GM18868 (cell line): Measurements from ENCODE around the gene TRAPPC3L.

Experiments used
- ATAC-seq: cut with Tn5 transposase; IDR thresholded peaks from one replicate; pipeline ENCODE4 v1.9.1; 2021; ENCODE audit warnings: mild to moderate bottlenecking, moderate library complexity; ENCODE audit not compliant: unreplicated experiment

TRAPPC3L gene

DNA sequence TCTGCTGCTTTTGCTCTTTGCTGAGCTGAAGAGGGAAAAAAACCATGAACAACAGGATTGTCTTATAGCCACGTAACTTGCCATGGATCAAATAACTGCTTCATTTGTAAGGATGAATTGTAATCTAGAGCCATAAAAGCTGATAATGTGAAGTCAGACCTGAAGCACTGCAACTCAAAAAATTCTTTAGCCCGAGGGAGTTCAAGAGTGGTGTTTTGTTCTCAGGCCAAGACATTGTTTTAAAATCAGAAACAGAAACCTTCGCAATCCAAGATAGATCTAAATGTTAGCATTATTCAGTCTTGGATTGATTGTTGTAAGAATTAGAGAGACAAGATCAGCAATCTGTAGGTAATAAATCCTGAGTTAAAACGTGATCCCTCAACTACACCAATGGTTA, at the start of gene TRAPPC3L:
Gene TRAPPC3L (minus strand): TSS at position 34 of the 400 bp plus-strand sequence. CDS start 170 bp downstream, outside the sequence.
- no peak for ATAC-seq

DNA sequence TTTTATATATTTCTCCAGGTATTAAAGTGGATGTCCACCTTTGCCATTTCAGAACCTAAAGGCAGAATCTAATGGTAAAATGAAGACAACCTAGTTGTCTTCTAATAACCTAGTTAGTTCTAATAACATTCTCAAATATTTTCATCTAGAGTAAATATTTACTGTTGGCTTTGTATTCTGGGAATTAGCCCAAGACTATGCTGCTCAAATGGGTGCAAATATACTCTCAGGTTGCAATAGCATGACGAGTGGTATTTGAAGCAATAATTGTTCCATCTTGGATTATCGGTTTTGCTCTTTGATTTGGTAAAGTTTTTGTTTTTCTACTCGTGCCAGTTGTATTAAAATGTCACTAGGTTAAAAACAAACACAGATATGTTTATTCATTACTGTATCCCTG, 49.8 kb upstream of the TRAPPC3L start:
- ATAC-seq = no peak

DNA sequence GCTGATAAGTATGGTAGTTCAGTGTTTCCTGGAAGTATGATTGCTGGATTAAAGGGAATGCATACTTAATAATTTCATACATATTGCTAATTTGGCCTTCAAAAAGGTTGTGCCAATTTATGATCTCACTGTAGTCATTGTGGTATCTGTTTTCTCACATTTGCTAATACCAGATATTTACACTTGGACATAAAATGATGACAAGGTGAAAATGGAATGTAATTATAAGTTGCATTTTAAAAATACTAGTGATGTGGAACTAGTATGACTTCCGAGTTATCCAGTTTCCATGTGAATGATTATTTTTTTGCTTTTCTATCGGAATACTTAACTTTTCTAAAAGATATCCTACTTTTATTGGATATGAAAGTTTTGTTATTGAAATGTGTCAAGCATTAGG, 41.3 kb upstream of the TRAPPC3L start:
- no peak for ATAC-seq

DNA sequence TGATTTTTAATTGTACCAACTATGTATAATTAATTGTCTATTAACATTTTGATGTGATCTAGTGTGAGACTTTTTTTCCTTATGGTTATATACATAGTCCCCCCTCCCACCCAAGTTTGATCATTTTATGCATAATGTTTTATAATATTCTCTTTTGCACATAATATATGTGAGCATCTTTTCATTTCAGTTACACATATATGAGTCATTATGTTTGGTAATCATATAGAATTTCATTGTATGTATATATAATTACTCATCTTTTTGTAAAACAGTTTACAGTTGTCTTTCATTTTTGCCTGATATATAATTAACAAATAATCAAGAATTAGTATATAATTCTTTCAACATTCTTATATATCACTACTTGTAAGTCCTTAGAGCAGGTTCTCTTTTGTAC, 40.8 kb upstream of the TRAPPC3L start:
- ATAC-seq = no peak

DNA sequence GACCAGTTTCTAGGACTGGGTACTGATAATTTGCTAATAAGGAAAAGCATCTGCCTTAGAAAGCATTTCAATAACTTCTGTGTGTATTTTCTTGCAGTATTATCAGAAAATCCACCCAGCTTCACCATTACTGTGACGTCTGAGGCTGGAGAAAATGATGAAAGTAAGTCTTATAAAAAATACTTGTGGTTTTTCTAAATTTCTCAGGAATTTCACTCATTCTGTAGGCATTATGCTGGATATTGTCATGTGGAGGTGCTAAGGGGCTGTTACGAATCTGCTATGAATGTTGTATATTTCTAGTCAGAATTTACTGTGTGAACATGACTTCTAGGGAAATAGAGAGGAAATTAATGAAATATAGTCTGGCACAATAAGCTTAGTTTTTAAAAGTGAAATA, 34.7 kb upstream of the TRAPPC3L start:
- ATAC-seq = no peak

DNA sequence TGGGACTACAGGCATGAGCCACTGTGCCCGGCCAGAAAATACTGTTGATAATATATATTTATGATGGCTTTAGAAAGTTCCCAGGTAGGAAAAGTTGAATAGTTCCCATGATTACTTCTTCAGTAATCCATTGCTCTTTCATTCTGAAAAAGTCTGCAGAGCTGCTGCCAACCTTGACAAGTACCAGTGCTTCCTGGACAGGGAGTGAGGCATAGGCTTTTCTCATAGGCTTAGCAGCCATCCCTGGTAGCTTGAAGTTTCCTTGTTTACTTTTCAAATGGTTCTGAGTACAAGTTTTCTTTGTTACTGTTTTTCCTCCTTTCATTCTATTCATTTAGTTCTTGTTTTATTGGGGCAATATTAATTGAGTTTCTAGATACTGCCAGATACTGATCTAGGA, 33.7 kb upstream of the TRAPPC3L start:
- no peak for ATAC-seq

DNA sequence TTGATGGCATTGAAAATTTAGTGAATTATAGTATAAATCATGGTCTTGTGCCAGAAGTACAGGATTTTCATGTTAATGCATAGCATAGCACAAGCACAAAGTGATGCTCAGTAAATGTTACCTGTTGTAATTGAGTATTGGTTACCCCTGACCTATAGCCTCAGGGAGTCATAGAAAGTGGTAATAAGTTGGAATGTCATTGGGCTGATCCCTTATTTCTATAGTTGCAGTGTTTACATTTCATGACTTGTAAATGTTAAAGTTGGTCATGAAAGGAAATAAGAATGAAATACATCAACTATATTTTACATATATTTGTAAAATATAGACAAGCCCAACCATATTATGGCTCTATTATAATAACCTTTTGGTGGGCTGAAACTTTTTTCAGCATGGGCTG, 32.9 kb upstream of the TRAPPC3L start:
- no peak for ATAC-seq

DNA sequence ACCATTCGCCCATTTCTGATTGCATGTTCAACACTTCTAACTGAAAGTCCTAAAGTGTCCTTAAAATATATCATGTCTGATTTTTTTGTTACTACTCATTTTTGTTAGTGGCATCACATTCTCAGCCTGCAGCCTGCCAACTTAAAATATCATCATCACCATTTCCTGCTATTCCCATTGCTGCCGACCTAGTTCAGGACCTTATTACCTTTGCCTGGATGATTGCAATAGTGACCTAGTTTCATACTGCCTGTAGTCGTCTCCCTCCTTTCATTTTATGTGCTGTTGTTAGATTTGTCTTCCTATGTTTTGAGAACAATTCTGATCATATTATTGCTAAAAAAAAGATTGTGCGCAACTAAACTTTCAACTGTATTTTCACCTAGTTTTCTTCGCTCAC, 32.0 kb upstream of the TRAPPC3L start:
- ATAC-seq = no peak

DNA sequence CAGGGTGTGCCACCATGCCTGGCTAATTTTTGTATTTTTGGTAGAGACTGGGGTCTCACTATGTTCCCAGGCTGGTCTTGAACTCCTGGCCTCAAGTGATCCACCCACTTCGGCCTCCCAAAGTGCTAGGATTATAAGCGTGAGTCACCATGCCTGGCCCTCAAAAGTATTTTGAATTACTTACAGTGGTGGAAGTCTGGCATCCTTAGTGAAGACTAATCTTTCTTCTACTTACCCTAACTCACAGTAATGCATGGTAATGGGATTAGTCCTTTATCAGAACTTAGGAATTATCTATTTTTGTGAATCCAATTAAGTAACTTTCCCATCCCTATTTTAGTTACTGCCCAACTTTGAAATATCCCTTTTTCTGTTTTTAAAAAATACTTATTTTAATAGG, 29.7 kb upstream of the TRAPPC3L start:
- no peak for ATAC-seq

DNA sequence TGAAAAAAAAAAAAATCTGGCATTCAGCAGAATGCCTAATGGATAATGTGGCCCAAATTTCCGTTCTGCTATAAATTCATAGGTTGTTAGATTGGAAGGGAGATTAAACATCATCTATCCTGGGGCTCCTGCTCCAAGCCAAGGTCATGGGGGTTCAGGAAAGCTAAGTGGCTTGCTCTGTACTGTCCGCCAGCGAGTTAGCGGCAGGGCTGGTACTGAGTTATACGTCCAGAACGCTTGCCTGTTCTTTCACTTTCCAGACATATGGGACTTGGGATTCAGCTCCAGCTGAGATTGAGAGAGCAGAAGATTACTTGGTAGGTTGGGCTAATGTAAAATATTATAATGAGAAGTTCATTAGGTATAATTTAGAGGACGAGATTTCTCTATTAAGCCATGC, 26.7 kb upstream of the TRAPPC3L start:
- no peak for ATAC-seq

DNA sequence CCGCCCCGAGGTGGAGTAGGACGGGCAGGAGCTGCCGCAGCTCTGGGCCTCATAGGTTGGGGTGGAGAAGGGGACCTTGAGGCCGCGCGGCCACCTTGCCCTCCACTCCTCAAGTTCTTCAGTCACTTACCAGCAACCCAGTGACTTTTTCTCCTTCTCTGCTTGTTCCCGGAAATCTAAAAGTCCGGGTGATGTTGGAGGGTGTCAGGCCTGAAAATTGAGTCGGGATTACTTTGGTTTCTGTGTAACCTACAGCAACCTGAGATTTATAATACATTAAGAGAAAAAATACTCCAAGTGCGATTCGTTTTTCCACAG, 26.2 kb upstream of the TRAPPC3L start:
- no peak for ATAC-seq

DNA sequence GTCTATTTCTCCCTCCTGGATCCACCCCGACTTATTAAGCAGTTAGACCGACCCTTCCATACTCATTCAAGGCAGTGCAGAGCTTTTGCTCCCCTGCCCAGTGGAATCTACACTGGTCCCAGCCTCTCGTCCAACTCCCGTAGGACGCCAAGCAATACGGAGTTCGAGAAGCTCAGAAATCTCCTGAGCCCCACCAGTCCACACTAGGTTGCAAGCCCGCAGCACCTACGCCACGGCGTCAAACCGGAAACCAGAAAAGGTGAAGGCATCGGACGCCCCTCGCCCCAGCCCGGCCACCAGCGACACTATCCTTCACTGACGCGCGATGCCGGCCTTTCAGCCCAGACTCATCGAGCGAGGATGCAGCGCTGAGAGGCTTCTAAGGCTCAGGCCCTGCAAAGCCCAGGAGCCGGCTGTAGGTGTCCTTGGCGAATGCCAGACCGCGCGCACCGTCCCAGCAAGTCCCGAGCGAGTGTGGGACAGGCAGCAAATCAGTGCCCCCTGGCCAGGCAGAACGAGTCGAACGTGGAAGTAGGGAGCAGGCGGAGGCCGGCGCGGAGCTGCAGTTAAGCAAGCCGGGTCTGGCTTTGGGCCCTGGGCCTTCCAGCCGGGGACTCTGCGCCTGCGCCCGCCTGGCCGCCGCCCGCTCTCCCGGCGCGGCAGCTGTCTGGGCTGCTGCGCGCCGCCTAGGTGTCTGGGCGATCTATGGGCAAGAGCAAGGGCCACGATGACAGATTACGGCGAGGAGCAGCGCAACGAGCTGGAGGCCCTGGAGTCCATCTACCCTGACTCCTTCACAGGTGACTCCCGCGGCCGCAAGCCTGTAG, 25.6 kb upstream of the TRAPPC3L start, which contains the start of gene RWDD1:
Gene RWDD1 (plus strand): TSS at position 649 of the 827 bp plus-strand sequence. CDS start 79 bp downstream, at position 728.
- ATAC-seq = peak; percentile 95

DNA sequence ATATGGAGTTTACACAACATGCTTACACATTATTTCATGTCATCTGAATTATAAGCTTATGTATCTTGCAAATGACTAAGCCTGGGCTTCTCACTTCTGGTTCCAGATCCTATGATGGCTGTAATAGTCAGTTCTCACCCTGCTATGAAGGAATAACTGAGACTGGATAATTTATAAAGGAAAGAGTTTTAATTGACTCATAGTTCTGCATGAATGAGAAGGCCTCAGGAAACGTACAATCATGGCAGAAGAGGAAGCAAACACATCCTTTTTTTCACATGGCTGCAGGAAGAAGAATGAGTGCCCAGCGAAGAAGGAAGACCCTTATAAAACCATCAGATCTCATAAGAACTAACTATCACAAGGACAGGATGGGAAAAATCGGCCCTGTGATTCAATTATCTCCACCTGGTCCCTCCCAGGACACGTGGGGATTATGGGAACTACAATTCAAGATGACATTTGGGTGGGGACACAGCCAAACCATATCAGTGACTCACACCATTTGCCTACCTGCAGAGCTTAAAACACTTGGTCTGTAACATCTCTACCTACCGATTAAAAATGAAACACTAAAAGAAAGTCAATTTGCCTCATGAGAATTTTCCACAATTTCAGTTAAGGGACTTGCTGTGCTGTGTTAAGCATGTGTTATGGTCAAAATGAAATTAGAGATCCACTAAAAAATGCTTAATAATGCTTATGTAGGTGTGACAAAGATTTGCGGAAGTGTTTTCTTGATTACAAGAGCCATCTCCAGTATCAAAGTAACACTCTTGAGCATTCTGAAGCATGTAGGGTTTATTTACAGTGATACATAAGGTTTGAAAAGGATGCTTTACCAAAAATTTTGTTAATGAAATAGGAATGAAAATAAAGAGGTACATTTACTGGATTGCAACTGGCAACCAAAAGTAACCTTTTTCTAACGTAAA, 23.6 kb upstream of the TRAPPC3L start:
- ATAC-seq = no peak

DNA sequence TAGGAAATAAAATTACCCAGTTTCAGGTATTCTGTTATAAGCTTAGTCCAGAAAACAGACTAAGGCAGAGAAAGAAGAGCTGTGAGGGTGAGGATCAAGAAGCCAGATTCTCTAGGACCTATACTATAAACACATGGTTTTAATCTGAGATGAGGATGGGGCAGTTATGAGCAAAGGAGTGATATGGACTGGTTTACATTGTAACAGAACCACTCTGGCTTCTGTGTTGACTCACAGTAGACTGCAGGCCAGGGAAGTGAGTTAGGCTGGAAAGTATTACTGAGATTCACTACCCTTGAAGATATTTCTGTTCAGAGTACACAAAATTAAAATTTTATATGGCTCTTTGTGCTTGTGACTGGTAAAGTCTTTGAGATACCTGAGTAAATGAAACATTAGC, 22.6 kb upstream of the TRAPPC3L start:
- ATAC-seq = no peak

DNA sequence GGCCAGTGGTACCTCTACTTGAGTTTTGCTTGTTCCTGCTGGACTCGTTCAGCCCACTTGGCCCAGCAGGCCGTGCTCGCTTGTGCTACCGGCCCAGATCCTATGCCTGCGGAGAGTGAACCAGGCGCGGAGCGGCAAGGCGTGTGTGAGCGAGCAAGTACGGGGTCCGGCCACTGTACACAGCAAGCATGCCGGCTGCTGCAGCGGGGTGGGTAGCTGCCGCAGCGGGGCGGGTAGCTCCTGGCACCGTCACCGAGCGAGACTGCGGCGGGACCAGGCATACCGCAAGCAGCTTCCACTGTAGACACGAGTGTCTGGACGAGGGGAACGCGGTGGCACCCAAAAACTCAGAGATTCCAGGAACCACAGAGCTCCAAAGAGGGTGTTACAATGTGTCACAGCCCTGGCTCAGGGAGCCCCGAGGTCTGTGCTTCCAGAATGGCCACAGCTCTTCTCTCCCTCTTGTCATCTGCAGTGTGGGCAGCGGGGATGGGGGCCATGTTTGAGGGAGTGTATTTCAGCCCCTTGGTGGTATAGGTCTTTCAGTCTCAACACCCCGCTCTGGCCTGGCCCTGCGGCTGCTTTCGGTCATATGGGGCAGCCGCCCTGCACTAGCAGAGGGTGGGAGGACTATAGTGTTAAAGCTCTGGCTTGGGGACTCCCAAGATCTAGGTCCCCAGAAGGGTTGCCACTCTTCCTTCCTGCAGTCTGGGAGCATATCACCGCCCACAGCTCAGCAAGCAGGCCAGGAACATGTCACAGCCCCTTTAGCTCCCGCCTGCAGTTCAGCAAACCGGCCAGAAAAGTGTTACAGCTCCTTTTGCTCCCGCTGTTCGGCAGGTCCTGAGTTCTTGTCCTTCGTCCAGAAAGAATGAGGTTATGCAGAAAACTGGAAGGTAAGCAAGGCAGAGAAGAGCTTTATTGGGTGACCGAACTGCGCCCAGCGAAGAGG, 19.7 kb upstream of the TRAPPC3L start:
- ATAC-seq = peak; percentile 55

DNA sequence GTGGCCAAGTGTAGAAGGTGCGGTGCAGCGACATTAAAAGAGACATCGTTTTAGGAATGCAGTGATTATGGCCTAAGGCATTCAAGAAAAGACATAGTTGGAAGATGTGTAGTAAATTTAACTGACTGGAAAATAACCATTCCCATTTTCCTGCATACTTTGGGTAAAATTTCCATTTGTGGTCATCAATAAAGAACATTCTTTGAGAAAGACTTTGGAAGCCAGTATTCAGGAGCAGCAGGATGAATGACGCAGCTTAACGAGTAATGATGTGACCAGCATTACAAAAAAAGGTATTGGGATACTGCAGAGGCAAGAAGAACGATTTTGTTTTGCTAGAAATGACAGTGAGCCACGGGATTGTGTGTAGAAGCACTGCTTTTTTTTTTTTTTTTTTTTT, 18.8 kb upstream of the TRAPPC3L start:
- ATAC-seq = no peak

DNA sequence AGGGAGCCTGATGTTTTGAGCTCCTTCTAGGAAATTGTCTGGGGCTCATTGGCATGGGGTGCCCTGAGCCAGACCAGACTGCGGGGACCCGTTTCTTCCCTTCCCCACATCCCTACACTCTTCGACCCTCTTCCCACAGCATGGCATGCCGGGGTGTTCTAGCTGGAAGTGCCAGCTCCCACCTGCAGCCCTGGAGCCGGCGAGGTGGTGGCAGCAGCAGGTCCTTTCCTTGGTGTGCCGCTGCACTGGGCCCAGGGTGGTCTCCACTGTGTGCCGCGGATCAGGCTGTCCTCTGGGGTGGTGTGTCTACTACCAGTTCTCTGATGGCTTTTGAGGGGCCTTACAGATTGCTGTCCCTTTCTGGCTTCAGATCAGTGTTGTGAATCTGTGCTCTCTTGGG, 18.3 kb upstream of the TRAPPC3L start:
- ATAC-seq = no peak

DNA sequence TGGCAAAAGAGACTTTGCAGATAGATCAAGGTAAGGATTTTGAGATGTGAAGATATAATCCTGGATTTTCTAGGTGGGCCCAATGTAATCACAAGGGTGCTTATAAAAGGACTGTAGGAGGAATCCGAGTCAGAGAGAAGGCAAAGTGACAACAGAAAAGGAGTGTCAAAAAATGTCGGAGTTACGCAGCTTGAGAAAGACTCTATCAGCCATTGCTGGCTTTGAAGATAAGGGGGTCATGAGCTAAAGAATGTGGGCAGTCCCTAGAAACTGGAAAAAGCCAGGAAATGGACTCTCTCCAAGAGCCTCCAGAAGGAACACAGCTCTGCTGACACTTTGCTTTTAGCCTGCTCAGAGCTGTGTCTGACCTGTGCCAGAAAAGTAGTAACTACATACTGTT, 17.1 kb upstream of the TRAPPC3L start:
- ATAC-seq = no peak

DNA sequence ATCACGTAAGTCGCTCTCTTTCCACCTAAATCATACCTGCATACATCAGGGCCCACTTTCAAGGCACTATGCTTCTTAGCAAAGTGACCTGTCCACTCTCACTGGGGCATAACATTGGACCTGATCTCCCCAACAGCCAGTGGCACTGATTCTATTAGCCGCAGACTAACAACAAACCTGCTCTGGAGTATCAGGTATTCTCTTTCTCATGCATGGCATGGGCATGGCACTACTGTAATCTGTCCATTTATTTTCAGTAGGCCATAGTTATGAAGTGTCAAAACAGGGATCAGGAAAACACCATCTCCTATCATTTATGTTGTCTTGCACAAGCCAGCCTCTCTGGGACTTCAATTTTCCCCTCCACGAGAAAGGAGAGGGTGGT, 16.5 kb upstream of the TRAPPC3L start:
- ATAC-seq = no peak

DNA sequence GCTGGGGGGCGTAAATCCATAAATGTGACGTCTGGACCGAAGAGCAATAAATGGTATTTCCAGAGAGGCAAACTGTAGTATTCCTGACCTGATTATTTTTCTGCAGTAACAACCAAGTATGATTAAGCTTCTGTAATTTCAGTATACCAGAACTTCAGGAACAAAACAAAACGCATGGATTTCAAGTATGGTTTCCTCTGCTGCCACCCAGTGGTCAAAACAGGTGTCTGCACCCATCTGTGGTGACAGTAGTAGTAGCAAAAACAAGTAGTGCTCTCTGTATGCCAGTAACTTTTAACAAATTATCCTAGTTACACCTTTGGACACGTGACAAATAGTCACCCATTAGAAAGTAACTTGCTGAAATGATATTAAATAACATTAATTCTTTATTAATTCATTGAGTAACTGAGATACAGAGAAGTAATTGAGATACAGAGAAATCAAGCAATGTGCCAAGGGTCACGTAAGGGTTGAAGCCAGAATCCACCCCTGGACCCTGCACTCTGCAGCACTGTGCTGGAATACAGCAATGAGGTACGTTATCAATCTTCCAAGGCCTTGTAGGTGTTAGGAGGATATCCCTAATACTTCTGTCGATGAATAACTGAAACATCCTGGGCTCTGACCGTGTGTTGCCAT, 16.0 kb upstream of the TRAPPC3L start:
- ATAC-seq = peak; percentile 71
